Pons (tissue), 1 donor: ENCODE results near the gene CD8B2.
"Not testable (repeated sequence)": the region's sequence is repeated elsewhere in the genome, so short reads cannot be mapped to it uniquely, and the experiment has no call there.

Experiments
- DNase-seq: peaks from one replicate; pipeline ENCODE4 v3.0.0-alpha.2; 2016; ENCODE audit warnings: low spot score

The CD8B2 gene

GRCh38 chr2:106511934-106512333, 24.8 kb downstream of the CD8B2 start:
- DNase-seq, result not testable (repeated sequence)

- DNase-seq, result not testable (repeated sequence)
Observed at GRCh38 chr2:106513391-106513790, 26.2 kb downstream of the CD8B2 start.

GRCh38 chr2:106514827-106515226, 27.7 kb downstream of the CD8B2 start:
- DNase-seq, result not testable (repeated sequence)

GRCh38 chr2:106516436-106516835, 29.3 kb downstream of the CD8B2 start:
- no peak for DNase-seq

- DNase-seq, result no peak
Observed at GRCh38 chr2:106516864-106517263, 29.7 kb downstream of the CD8B2 start.

GRCh38 chr2:106517329-106517728, 30.2 kb downstream of the CD8B2 start:
- DNase-seq, result no peak

GRCh38 chr2:106519767-106520166, 32.6 kb downstream of the CD8B2 start:
- DNase-seq, result no peak

GRCh38 chr2:106521016-106521415, 33.9 kb downstream of the CD8B2 start:
- no peak for DNase-seq

- no peak for DNase-seq
Observed at GRCh38 chr2:106523976-106524665, 37.0 kb downstream of the CD8B2 start.

- no peak for DNase-seq
Observed at GRCh38 chr2:106530866-106531265, 43.7 kb downstream of the CD8B2 start.

- DNase-seq, result no peak
Observed at GRCh38 chr2:106531676-106532214, 44.6 kb downstream of the CD8B2 start.

GRCh38 chr2:106532236-106532635, 45.1 kb downstream of the CD8B2 start:
- DNase-seq, result no peak

- DNase-seq, result no peak
Observed at GRCh38 chr2:106534471-106534870, 47.3 kb downstream of the CD8B2 start.

- DNase-seq, result no peak
Observed at GRCh38 chr2:106536490-106536889, 49.3 kb downstream of the CD8B2 start.

- DNase-seq, result peak; percentile 76
Observed at GRCh38 chr2:106537047-106537446, 49.9 kb downstream of the CD8B2 start.

GRCh38 chr2:106537791-106538191, 50.6 kb downstream of the CD8B2 start:
- no peak for DNase-seq

- no peak for DNase-seq
Observed at GRCh38 chr2:106540886-106541285, 53.7 kb downstream of the CD8B2 start.

- DNase-seq, result no peak
Observed at GRCh38 chr2:106541333-106541732, 54.2 kb downstream of the CD8B2 start.

GRCh38 chr2:106542746-106543359, 55.7 kb downstream of the CD8B2 start:
- DNase-seq, result peak; percentile 37

- no peak for DNase-seq
Observed at GRCh38 chr2:106545007-106545406, 57.8 kb downstream of the CD8B2 start.

- DNase-seq, result no peak
Observed at GRCh38 chr2:106546391-106546990, 59.3 kb downstream of the CD8B2 start.

- DNase-seq, result no peak
Observed at GRCh38 chr2:106547164-106547903, 60.2 kb downstream of the CD8B2 start.
